Measurements from ENCODE around the gene SUSD1. TPM values are rescaled to one million over a fixed set of nuclear protein-coding genes. Genes with fewer than 3 reads are reported as not detected.

The SUSD1 gene
- total and polyA plus RNA-seq, 9 of the 15 experiments (the other 6 are each of a cell fraction or from before 2014, with no cell fraction given), result 10.9 to 44.4 (median 36.1) TPM

- POLR2A ChIA-PET, result interaction anchor here (0.7 to 1.7 kb wide), 4 partner anchors 9 to 295 kb away, joined by 3 to 5 read pairs (median 4); partner anchors contain the start of gene HSDL2
- no TSS peak for BruUV-seq (replicated peaks)
- H3K79me2 ChIP-seq (ENCODE audit: control insufficient read depth, insufficient read depth, low read length), result peaks cover 3% of the 10 kb centered on the region; the same call in 1 of the 3 replicates
- DNase-seq (ENCODE audit: extremely low read depth in 1 of 4, low spot score in 3 of 4) (no peak), FAIRE-seq (no peak), ATAC-seq (no peak)
- H3K9me1 ChIP-seq (ENCODE audit: control insufficient read depth, insufficient read depth, low read length), result no peaks in the 10 kb centered on the region
- H4K20me1 ChIP-seq (replicated peaks; ENCODE audit: control insufficient read depth, insufficient read depth, low read length), result no peaks in the 10 kb centered on the region
- H3K27ac ChIP-seq (ENCODE audit: extremely low read depth, low read depth, low read length), result no peak overlapping the region
- H2AFZ ChIP-seq (ENCODE audit: low read depth, low read length), result no peak overlapping the region
- H3K36me3 ChIP-seq (ENCODE audit: control insufficient read depth, insufficient read depth, low read length), result peaks cover 88% of the 10 kb centered on the region
- CTCF ChIA-PET (ENCODE audit: low intra/inter-chr PET ratio), result no interaction called here
- intact Hi-C loops (cut with micrococcal nuclease), result loop anchor here (10.0 kb wide), 1 partner anchor 630 kb away; the partner anchor contains the start of gene INIP
- peaks cover 0 to 7% of the 10 kb centered on the region in 2 experiments; a peak in 3 of 5 replicates for H3K4me1 ChIP-seq (replicated peaks in 1 of 2; ENCODE audit: control insufficient read depth in 2 of 2, insufficient read depth in 2 of 2, low read length in 2 of 2)
- no peak overlapping the region for H3K4me3 ChIP-seq
- in situ Hi-C loops (cut with MboI), result loop anchor here (5.0 to 25.0 kb wide), 2 partner anchors 268 to 728 kb away; no protein-coding TSS in a partner anchor
- no peak overlapping the region for H3K9ac ChIP-seq (ENCODE audit: insufficient read depth in 1 of 2, low read depth in 2 of 2, low read length in 2 of 2)
- H3K27me3 ChIP-seq (ENCODE audit: control insufficient read depth in 2 of 2, insufficient read depth in 2 of 2, low read length in 2 of 2), result no peaks in the 10 kb centered on the region
- WGBS (ENCODE audit: insufficient coverage, low coverage, missing lambda C conversion rate), result 95% methylated on average over 3 of the region's 3 CpGs
- H3K4me2 ChIP-seq (ENCODE audit: insufficient read depth, low read length), result no peak overlapping the region
- no peaks in the 10 kb centered on the region for H3K9me3 ChIP-seq (replicated peaks; ENCODE audit: control insufficient read depth, insufficient read depth, low read depth, low read length)
- no peak for TF ChIP-seq GTF2E2 (tag; IDR thresholded peaks at IDR 0.05)
- no peak for TF ChIP-seq ZNF277 (CRISPR knock-in tag; IDR thresholded peaks at IDR 0.05; ENCODE audit: borderline replicate concordance)
- no peak for TF ChIP-seq MAX (CRISPR knock-in tag; IDR thresholded peaks at IDR 0.05)
- no peak for TF ChIP-seq TSHZ1 (CRISPR knock-in tag; IDR thresholded peaks at IDR 0.05)
- no peak for TF ChIP-seq SNRNP70 (optimal IDR thresholded peaks at IDR 0.05; ENCODE audit: low read depth, low read length)
- TF ChIP-seq GTF2B (IDR thresholded peaks at IDR 0.05; ENCODE audit: extremely low read depth, insufficient read length), result no peak
- no peak for TF ChIP-seq ZNF639 (CRISPR knock-in tag; conservative IDR thresholded peaks at IDR 0.05 in 1 of 2, IDR thresholded peaks at IDR 0.05 in 1 of 2)
- no peak for TF ChIP-seq HES1 (IDR thresholded peaks at IDR 0.05; ENCODE audit: low read depth)
- TF ChIP-seq TARDBP (IDR thresholded peaks at IDR 0.05), result no peak
- TF ChIP-seq STAT6 (CRISPR knock-in tag; IDR thresholded peaks at IDR 0.05), result no peak
Measured at GRCh38 chr9:112084334-112084733, 90.8 kb downstream of the SUSD1 start.

Measured in K562 (cell line).